HepG2 (cell line): Measurements from ENCODE around the gene MRPL3. TPM values are rescaled to one million over a fixed set of nuclear protein-coding genes. Genes with fewer than 3 reads are reported as not detected.

Experiments
- ATAC-seq: fragments of 200-7000 bp; cut with Tn5 transposase; 3 replicates; pipeline ENCODE4 v1.9.1; 2020; ENCODE audit warnings: mild to moderate bottlenecking, moderate library complexity
- BruUV-seq: library from RNA; stranded (reverse); fragments of 400-500 nt; replicated peaks from 2 replicates; lab custom pipeline; 2021; lab: Mats Ljungman, UMichigan
- CTCF ChIA-PET: fragments of 300-600 bp; formaldehyde crosslinking; extraction: SDS; loops from one replicate; lab custom pipeline; 2021; ENCODE audit warnings: low total read pairs, inconsistent platforms, low intra/inter-chr PET ratio; lab: Yijun Ruan, JAX
- POLR2A ChIA-PET: fragments of 350-600 bp; sonication (Branson Sonifier 250); formaldehyde crosslinking; loops from one replicate; lab custom pipeline; 2020; ENCODE audit warnings: antibody characterized with exemption, inconsistent platforms; lab: Yijun Ruan, JAX
- DNase-seq: peaks from one replicate; pipeline ENCODE4 v3.0.0-alpha.2; 2015; ENCODE audit warnings: low spot score
- FAIRE-seq: peaks from 3 replicates; lab custom pipeline; 2011; peaks lifted over from hg19 to GRCh38; lab: Jason Lieb, UNC
- H2AFZ ChIP-seq: one replicate; pipeline ENCODE4 v1.6.1; 2011; ENCODE audit warnings: low read length, inconsistent platforms
- H3K27ac ChIP-seq: fragments of 300-600 bp; 3 replicates; pipeline ENCODE4 v1.8.0; 2011; ENCODE audit warnings: mixed run types, mild to moderate bottlenecking, mixed read lengths, low read length, inconsistent platforms; ENCODE audit not compliant: insufficient read depth; ENCODE audit errors: extremely low read length
- H3K27me3 ChIP-seq, 2 experiments: fragments of 200-600 bp in 1 of 2; 2 replicates in 1 of 2; 3 replicates in 1 of 2; pipeline versions ENCODE4 v1.6.0 to v1.8.0; 2011; ENCODE audit warnings: low read length in 2 of 2, mild to moderate bottlenecking in 2 of 2, moderate library complexity in 2 of 2, inconsistent platforms in 1 of 2; ENCODE audit not compliant: insufficient read depth in 2 of 2, control insufficient read depth in 1 of 2
- H3K36me3 ChIP-seq, 2 experiments: fragments of 200-600 bp in 1 of 2; replicated peaks in 1 of 2; 2 replicates in 1 of 2; 3 replicates in 1 of 2; pipeline versions ENCODE4 v1.5.1 to v1.8.0; 2011; ENCODE audit warnings: low read length in 2 of 2, inconsistent platforms in 1 of 2; ENCODE audit not compliant: insufficient read depth in 2 of 2, control insufficient read depth in 1 of 2
- H3K4me1 ChIP-seq: 2 replicates; pipeline ENCODE4 v1.5.1; 2012; ENCODE audit warnings: low read length, inconsistent platforms; ENCODE audit not compliant: insufficient read depth
- H3K4me2 ChIP-seq: 2 replicates; pipeline ENCODE4 v1.6.0; 2011; ENCODE audit warnings: low read depth, low read length, inconsistent platforms
- H3K4me3 ChIP-seq, 3 experiments: fragments of 200-600 bp in 1 of 3; sonication (generic), shearing (Covaris generic) in 1 of 3; replicated peaks in 1 of 3; 2 replicates each; pipeline ENCODE4 v1.5.1; 2011 to 2016; ENCODE audit warnings: low read length in 3 of 3, inconsistent platforms in 2 of 3, low read depth in 2 of 3, mild to moderate bottlenecking in 2 of 3, control low read depth in 1 of 3, mixed read lengths in 1 of 3; ENCODE audit not compliant: insufficient read depth in 1 of 3
- H3K79me2 ChIP-seq: one replicate; pipeline ENCODE4 v1.6.1; 2011; ENCODE audit warnings: low read length, inconsistent platforms; ENCODE audit not compliant: insufficient read depth
- H3K9ac ChIP-seq: 2 replicates; pipeline ENCODE4 v1.6.0; 2011; ENCODE audit warnings: mild to moderate bottlenecking, low read depth, low read length, inconsistent platforms; ENCODE audit not compliant: insufficient read depth
- H3K9me3 ChIP-seq: 2 replicates; pipeline ENCODE4 v1.5.1; 2012; ENCODE audit warnings: mild to moderate bottlenecking, low read length
- H4K20me1 ChIP-seq: 2 replicates; pipeline ENCODE4 v1.6.0; 2011; ENCODE audit warnings: inconsistent platforms, mild to moderate bottlenecking, low read length, moderate library complexity; ENCODE audit not compliant: insufficient read depth
- BRD4 ChIP-seq: sonication (generic); formaldehyde crosslinking; IDR thresholded peaks from 2 replicates; pipeline ENCODE4 v1.4.0; 2020; ENCODE audit warnings: missing genetic modification reagents
- CREB1 ChIP-seq, 2 experiments: fragments of 450-650 bp in 1 of 2; IDR thresholded peaks; 2 replicates each; pipeline ENCODE4 v1.6.1; 2016 to 2017; ENCODE audit warnings: control low read depth in 1 of 2, mild to moderate bottlenecking in 1 of 2, missing compliant biosample characterization in 1 of 2, missing genetic modification characterization in 1 of 2
- KAT8 ChIP-seq: IDR thresholded peaks from 2 replicates; pipeline ENCODE4 v1.6.1; 2016; ENCODE audit warnings: missing genetic modification reagents, missing compliant biosample characterization
- MBNL3 ChIP-seq: fragments of 250-450 bp; sonication (Bioruptor Pico); conservative IDR thresholded peaks from 2 replicates; pipeline ENCODE4 v1.8.0; 2022; ENCODE audit warnings: mild to moderate bottlenecking, inconsistent platforms
- MNT ChIP-seq: fragments of 450-650 bp; IDR thresholded peaks from 2 replicates; pipeline ENCODE4 v1.6.1; 2016
- PHF20 ChIP-seq: sonication (generic); formaldehyde crosslinking; IDR thresholded peaks from 2 replicates; pipeline ENCODE4 v1.5.0; 2020; ENCODE audit warnings: mild to moderate bottlenecking, missing genetic modification reagents
- PHF21A ChIP-seq: sonication (generic); formaldehyde crosslinking; IDR thresholded peaks from 2 replicates; pipeline ENCODE4 v1.5.0; 2020; ENCODE audit warnings: mild to moderate bottlenecking, missing genetic modification reagents
- PHF5A ChIP-seq: IDR thresholded peaks from one replicate; pipeline ENCODE4 v1.6.1; 2018; ENCODE audit warnings: low read depth, missing genetic modification reagents; ENCODE audit not compliant: unreplicated experiment
- SKI ChIP-seq: fragments of 450-650 bp; IDR thresholded peaks from one replicate; pipeline ENCODE4 v1.6.1; 2018; ENCODE audit warnings: mild to moderate bottlenecking; ENCODE audit not compliant: partially characterized antibody
- ZBTB43 ChIP-seq: sonication (generic); formaldehyde crosslinking; conservative IDR thresholded peaks from 2 replicates; pipeline ENCODE4 v1.4.0; 2020; ENCODE audit warnings: missing genetic modification reagents
- ZNF18 ChIP-seq: sonication (generic); formaldehyde crosslinking; IDR thresholded peaks from 2 replicates; pipeline ENCODE4 v1.8.0; 2022; ENCODE audit warnings: mild to moderate bottlenecking, missing genetic modification reagents; ENCODE audit not compliant: insufficient replicate concordance
- ZNF362 ChIP-seq: sonication (generic); formaldehyde crosslinking; IDR thresholded peaks from 2 replicates; pipeline ENCODE4 v1.4.0; 2020; ENCODE audit warnings: missing genetic modification reagents, mild to moderate bottlenecking, borderline replicate concordance
- ZNF569 ChIP-seq: sonication (generic); formaldehyde crosslinking; IDR thresholded peaks from 2 replicates; pipeline ENCODE4 v1.5.0; 2020; ENCODE audit warnings: mild to moderate bottlenecking, missing genetic modification reagents, moderate library complexity, borderline replicate concordance
- WGBS: methylation state at CpG from one replicate; pipeline ENCODE4 v1.1.6; 2017; ENCODE audit warnings: low lambda C conversion rate; 5-methylcytosine and 5-hydroxymethylcytosine counted together
- in situ Hi-C: cut with HindIII; loops from 2 replicates; pipeline ENCODE4 v1.10.0; 2017; ENCODE audit warnings: low pct_unique_long_range_greater_than_20kb; ENCODE audit not compliant: extremely low pct_ligation_motif_present
- intact Hi-C: fragments of 100-400 bp; cut with micrococcal nuclease; formaldehyde crosslinking; loops from one replicate; pipeline ENCODE4 v1.10.0; 2022; ENCODE audit not compliant: unreplicated experiment
- polyA plus RNA-seq, 8 experiments: library from polyadenylated mRNA; depleted of rRNA in 3 of 8; stranded (reverse) in 7 of 8; unstranded in 1 of 8; fragments of >200 nt; fragmentation: Illumina TruSeq in 4 of 8; extraction: Trizol in 4 of 8; gene quantifications; 2 replicates each; pipeline versions ENCODE4 v1.2.1 to v1.2.3, GENCODE V29; 2011 to 2016; ENCODE audit warnings: low read depth in 4 of 8, missing spikeins in 1 of 8, mixed read lengths in 1 of 8; ENCODE audit not compliant: insufficient read depth in 1 of 8
- total RNA-seq, 5 experiments: library from RNA; depleted of rRNA; stranded (reverse); fragments of >200 nt; fragmentation: Illumina TruSeq; extraction: Trizol; gene quantifications; 2 replicates each; pipeline ENCODE4 v1.2.3, GENCODE V29; 2016; ENCODE audit warnings: low read depth in 1 of 5

MRPL3 gene
- total and polyA plus RNA-seq, 2 of the 13 experiments (the other 11 are each of a cell fraction or from before 2014, with no cell fraction given) = 114 to 172 TPM

- in situ Hi-C loops (no loop called here), intact Hi-C loops (no loop called here)
- no peak overlapping the region for H3K4me3 ChIP-seq
- no peak for DNase-seq
- no peaks in the 10 kb centered on the region for H4K20me1 ChIP-seq
- H3K27me3 ChIP-seq = 0 out of 5 replicates have a peak, but pooled peaks cover 0 to 5% of the 10 kb centered on the region in 2 experiments
- ATAC-seq = no peak
- WGBS = 3% methylated on average over 6 of the region's 7 CpGs
- FAIRE-seq = no peak
- BruUV-seq = no TSS peak
- no peak overlapping the region for H3K9ac ChIP-seq
- H3K4me2 ChIP-seq = no peak overlapping the region
- no peak overlapping the region for H2AFZ ChIP-seq
- TF ChIP-seq ZBTB43 (CRISPR knock-in tag) (no peak), ZNF362 (CRISPR knock-in tag) (no peak), CREB1 (IDR thresholded peaks at IDR 0.05) (no peak), CREB1 (CRISPR knock-in tag; IDR thresholded peaks at IDR 0.05) (no peak), BRD4 (no peak), PHF21A (CRISPR knock-in tag) (no peak), SKI (no peak), PHF20 (CRISPR knock-in tag) (no peak), ZNF569 (no peak), PHF5A (CRISPR knock-in tag) (no peak), MBNL3 (CRISPR knock-in tag) (no peak), MNT (no peak), KAT8 (CRISPR knock-in tag) (no peak), ZNF18 (CRISPR knock-in tag) (no peak)
- POLR2A ChIA-PET = no interaction called here
- H3K27ac ChIP-seq = no peak overlapping the region
- no peaks in the 10 kb centered on the region for H3K9me3 ChIP-seq
- H3K4me1 ChIP-seq = no peaks in the 10 kb centered on the region
- no peaks in the 10 kb centered on the region for H3K36me3 ChIP-seq
- CTCF ChIA-PET = no interaction called here
- no peaks in the 10 kb centered on the region for H3K79me2 ChIP-seq
These were observed 15.9 kb upstream of the MRPL3 start for GRCh38 chr3:131518680-131519079.
